CD4-positive, alpha-beta T cell treated with Interferon gamma for 1 hour (primary cell): ENCODE measurements around the gene TF.

Experiments used
- DNase-seq: peaks from one replicate; pipeline ENCODE4 v3.0.0-alpha.2; 2020

The TF gene

GRCh38 chr3:133838296-133838789, 92.2 kb downstream of the TF start:
- no peak for DNase-seq

GRCh38 chr3:133838916-133839800, 93.0 kb downstream of the TF start:
- DNase-seq = no peak

- no peak for DNase-seq
These were observed 94.0 kb downstream of the TF start for GRCh38 chr3:133840055-133840737.

GRCh38 chr3:133840767-133841166, 94.6 kb downstream of the TF start:
- DNase-seq = no peak

- no peak for DNase-seq
These were observed 95.0 kb downstream of the TF start for GRCh38 chr3:133841196-133841595.

GRCh38 chr3:133842158-133842557, 96.0 kb downstream of the TF start:
- no peak for DNase-seq

GRCh38 chr3:133843634-133844033, 97.4 kb downstream of the TF start:
- no peak for DNase-seq

GRCh38 chr3:133845127-133845526, 98.9 kb downstream of the TF start:
- no peak for DNase-seq
